H1 (cell line): Measurements from ENCODE around the gene DSP. TPM values are rescaled to one million over a fixed set of nuclear protein-coding genes. Genes with fewer than 3 reads are reported as not detected.

Experiments used
- CTCF ChIA-PET: fragments of 300-600 bp; sonication (Branson Sonifier 250); formaldehyde crosslinking; loops from one replicate; lab custom pipeline; 2021; ENCODE audit not compliant: partially characterized antibody; lab: Charles Lee
- POLR2A ChIA-PET: fragments of 300-600 bp; sonication (Branson Sonifier 250); formaldehyde crosslinking; loops from one replicate; lab custom pipeline; 2021; ENCODE audit warnings: inconsistent platforms; ENCODE audit not compliant: partially characterized antibody; lab: Charles Lee
- DNase-seq, 2 experiments: peaks; one replicate each; pipeline versions ENCODE4 v3.0.0 to v3.0.0-alpha.2; 2010 to 2022; ENCODE audit warnings: low spot score in 2 of 2, low read depth in 1 of 2, mixed read lengths in 1 of 2
- FAIRE-seq: peaks from 2 replicates; lab custom pipeline; 2011; peaks lifted over from hg19 to GRCh38; lab: Jason Lieb, UNC
- H2AFZ ChIP-seq: 2 replicates; pipeline ENCODE4 v1.8.1; 2012; ENCODE audit warnings: low read length, inconsistent platforms
- H2AK5ac ChIP-seq: 2 replicates; pipeline ENCODE4 v1.6.1; 2013; ENCODE audit warnings: low read depth, low read length
- H2BK120ac ChIP-seq: replicated peaks from 2 replicates; pipeline ENCODE3; 2013; ENCODE audit warnings: low read depth, low read length, inconsistent platforms
- H2BK12ac ChIP-seq: 2 replicates; pipeline ENCODE4 v1.6.1; 2013; ENCODE audit warnings: low read depth, low read length
- H2BK15ac ChIP-seq: 2 replicates; pipeline ENCODE4 v1.6.1; 2013; ENCODE audit warnings: low read length
- H2BK20ac ChIP-seq: 2 replicates; pipeline ENCODE4 v1.6.1; 2013; ENCODE audit warnings: low read length
- H2BK5ac ChIP-seq: 2 replicates; pipeline ENCODE4 v1.6.1; 2013; ENCODE audit warnings: low read depth, low read length
- H3K14ac ChIP-seq: 2 replicates; pipeline ENCODE4 v1.6.1; 2013; ENCODE audit warnings: inconsistent platforms; ENCODE audit not compliant: insufficient read length
- H3K18ac ChIP-seq: 2 replicates; pipeline ENCODE4 v1.6.1; 2013; ENCODE audit warnings: low read length; ENCODE audit errors: extremely low read depth
- H3K23ac ChIP-seq: 2 replicates; pipeline ENCODE4 v1.6.1; 2013; ENCODE audit warnings: inconsistent platforms; ENCODE audit not compliant: insufficient read length
- H3K23me2 ChIP-seq: 2 replicates; pipeline ENCODE4 v1.6.1; 2013; ENCODE audit warnings: low read depth, low read length
- H3K27ac ChIP-seq: 2 replicates; pipeline ENCODE4 v1.6.1; 2011; ENCODE audit warnings: low read depth, low read length, inconsistent platforms
- H3K27me3 ChIP-seq, 4 experiments: replicated peaks in 1 of 4; 1 replicate in 1 of 4; 2 replicates in 3 of 4; pipeline versions ENCODE4 v1.6.1 to v1.8.1; 2011 to 2013; ENCODE audit warnings: low read length in 3 of 4, mild to moderate bottlenecking in 3 of 4, inconsistent platforms in 2 of 4, mixed read lengths in 2 of 4, moderate library complexity in 1 of 4; ENCODE audit not compliant: control insufficient read depth in 3 of 4, insufficient read depth in 3 of 4; ENCODE audit errors: extremely low read depth in 1 of 4
- H3K36me3 ChIP-seq, 4 experiments: 2 replicates each; pipeline versions ENCODE4 v1.6.1 to v1.8.1; 2011 to 2013; ENCODE audit warnings: mild to moderate bottlenecking in 4 of 4, low read length in 3 of 4, moderate library complexity in 2 of 4, control low read depth in 1 of 4, inconsistent platforms in 1 of 4; ENCODE audit not compliant: insufficient read depth in 4 of 4, control insufficient read depth in 2 of 4
- H3K4ac ChIP-seq: replicated peaks from 2 replicates; pipeline ENCODE3; 2013; ENCODE audit warnings: low read length, low read depth, mixed read lengths, inconsistent platforms; ENCODE audit not compliant: insufficient read length
- H3K4me1 ChIP-seq, 4 experiments: replicated peaks in 1 of 4; 1 replicate in 1 of 4; 2 replicates in 3 of 4; pipeline versions ENCODE4 v1.6.1 to v1.8.1; 2011 to 2013; ENCODE audit warnings: low read length in 3 of 4, inconsistent platforms in 2 of 4, mixed read lengths in 1 of 4; ENCODE audit not compliant: insufficient read depth in 4 of 4, control insufficient read depth in 3 of 4
- H3K4me2 ChIP-seq, 2 experiments: 2 replicates each; pipeline versions ENCODE4 v1.6.1 to v1.8.1; 2011 to 2013; ENCODE audit warnings: low read depth in 2 of 2, low read length in 2 of 2, control low read depth in 1 of 2, inconsistent platforms in 1 of 2, mild to moderate bottlenecking in 1 of 2; ENCODE audit not compliant: insufficient read depth in 1 of 2
- H3K4me3 ChIP-seq, 4 experiments: fragments of 200-600, 300-600 bp in 1 of 4; sonication (generic), shearing (Covaris generic), sonication (Bioruptor Twin) in 1 of 4; 2 replicates each; pipeline versions ENCODE4 v1.5.1 to v1.8.1; 2011 to 2016; ENCODE audit warnings: low read length in 4 of 4, low read depth in 3 of 4, control low read depth in 2 of 4, inconsistent platforms in 2 of 4, mild to moderate bottlenecking in 2 of 4, mixed read lengths in 1 of 4, moderate library complexity in 1 of 4; ENCODE audit not compliant: insufficient read depth in 2 of 4; ENCODE audit errors: extremely low read depth in 1 of 4
- H3K56ac ChIP-seq: replicated peaks from 2 replicates; pipeline ENCODE3; 2013; ENCODE audit warnings: low read depth, mild to moderate bottlenecking, mixed read lengths, low read length, inconsistent platforms; ENCODE audit not compliant: insufficient read length
- H3K79me1 ChIP-seq: 2 replicates; pipeline ENCODE4 v1.6.1; 2013; ENCODE audit warnings: low read depth, low read length, control low read depth
- H3K79me2 ChIP-seq, 2 experiments: 2 replicates each; pipeline versions ENCODE4 v1.6.1 to v1.8.1; 2012 to 2013; ENCODE audit warnings: low read length in 2 of 2, mild to moderate bottlenecking in 2 of 2, inconsistent platforms in 1 of 2; ENCODE audit not compliant: insufficient read depth in 2 of 2, control insufficient read depth in 1 of 2
- H3K9ac ChIP-seq, 4 experiments: replicated peaks in 1 of 4; 1 replicate in 1 of 4; 2 replicates in 3 of 4; pipeline versions ENCODE4 v1.6.1 to v1.8.1; 2011 to 2013; ENCODE audit warnings: low read depth in 3 of 4, low read length in 3 of 4, control low read depth in 2 of 4, mild to moderate bottlenecking in 2 of 4, moderate library complexity in 2 of 4, inconsistent platforms in 1 of 4; ENCODE audit errors: extremely low read depth in 1 of 4
- H3K9me3 ChIP-seq, 2 experiments: 2 replicates each; pipeline versions ENCODE4 v1.6.1 to v1.8.1; 2012 to 2013; ENCODE audit warnings: mild to moderate bottlenecking in 2 of 2, moderate library complexity in 2 of 2, control low read depth in 1 of 2, inconsistent platforms in 1 of 2, low read depth in 1 of 2, low read length in 1 of 2, mixed read lengths in 1 of 2; ENCODE audit not compliant: insufficient read depth in 2 of 2
- H4K20me1 ChIP-seq, 2 experiments: replicated peaks in 1 of 2; 2 replicates each; pipeline versions ENCODE3 to v1.8.1; 2011 to 2013; ENCODE audit warnings: inconsistent platforms in 2 of 2, low read length in 2 of 2, mild to moderate bottlenecking in 1 of 2; ENCODE audit not compliant: insufficient read depth in 2 of 2, control insufficient read depth in 1 of 2
- H4K5ac ChIP-seq: 2 replicates; pipeline ENCODE4 v1.6.1; 2013; ENCODE audit warnings: low read length, low read depth, mixed read lengths, inconsistent platforms; ENCODE audit not compliant: insufficient read length
- H4K8ac ChIP-seq: 2 replicates; pipeline ENCODE4 v1.8.0; 2013; ENCODE audit warnings: mild to moderate bottlenecking, moderate library complexity, low read length, inconsistent platforms; ENCODE audit not compliant: insufficient read depth; ENCODE audit errors: extremely low read depth
- H4K91ac ChIP-seq: replicated peaks from 2 replicates; pipeline ENCODE3; 2013; ENCODE audit warnings: low read length, mixed read lengths, inconsistent platforms; ENCODE audit not compliant: insufficient read length
- KDM5A ChIP-seq: fragments of 200-600 bp; IDR thresholded peaks from 2 replicates; pipeline ENCODE4 v1.7.1; 2012; ENCODE audit warnings: mild to moderate bottlenecking, low read length, inconsistent platforms, mixed read lengths
- WGBS, 2 experiments: shearing (Covaris generic) in 1 of 2; methylation state at CpG; one replicate each; pipeline versions ENCODE4 v1.1.6 to v1.1.7; 2013 to 2015; ENCODE audit warnings: low lambda C conversion rate in 2 of 2, mixed read lengths in 2 of 2, inconsistent platforms in 1 of 2, low coverage in 1 of 2, missing lambda C conversion rate in 1 of 2; ENCODE audit not compliant: insufficient replicate concordance in 2 of 2, insufficient coverage in 1 of 2, insufficient read length in 1 of 2; ENCODE audit errors: extremely low coverage in 1 of 2, missing lambda C conversion rate in 1 of 2; 5-methylcytosine and 5-hydroxymethylcytosine counted together
- polyA plus RNA-seq, 7 experiments: library from polyadenylated mRNA; depleted of rRNA in 3 of 7; stranded (reverse) in 5 of 7; unstranded in 2 of 7; fragments of >200 nt in 5 of 7; fragments of 200-250 nt in 2 of 7; gene quantifications; 1 replicate in 5 of 7; 2 replicates in 1 of 7; 4 replicates in 1 of 7; pipeline versions ENCODE4 v1.2.1 to v1.2.3, GENCODE V29; 2011 to 2013; ENCODE audit warnings: missing spikeins in 2 of 7, mixed read lengths in 2 of 7
- total RNA-seq: library from RNA; stranded (reverse); fragmentation: NEBNext Ultra II Directional; extraction: Animal tissue kit (Norgen Biotek cat#: 25700); gene quantifications from 2 replicates; pipeline ENCODE4 v1.2.1, GENCODE V29; 2021

The DSP gene
- total and polyA plus RNA-seq, 2 of the 8 experiments (the other 6 are each of a cell fraction or from before 2014, with no cell fraction given) = 14.3 to 48.5 TPM

GRCh38 chr6:7636151-7636550 is 94.7 kb downstream of the DSP start:
- no peak overlapping the region for H3K4me2 ChIP-seq
- FAIRE-seq (no peak), DNase-seq (no peak)
- no peak overlapping the region for H2AFZ ChIP-seq
- no peak overlapping the region for H2BK5ac ChIP-seq
- H3K79me1 ChIP-seq = no peaks in the 10 kb centered on the region
- H3K23me2 ChIP-seq = no peaks in the 10 kb centered on the region
- no peak overlapping the region for H3K18ac ChIP-seq
- no peaks in the 10 kb centered on the region for H3K27me3 ChIP-seq
- H2BK12ac ChIP-seq = no peak overlapping the region
- H4K91ac ChIP-seq = no peak overlapping the region
- no peak overlapping the region for H2AK5ac ChIP-seq
- no peak for TF ChIP-seq KDM5A
- no peak overlapping the region for H3K4me3 ChIP-seq
- H3K23ac ChIP-seq = no peak overlapping the region
- H4K8ac ChIP-seq = no peak overlapping the region
- WGBS, 2 experiments = 92% methylated on average over 1 of the region's 1 CpG; no CpG with 5 or more reads in 1 of the 2 experiments
- H4K20me1 ChIP-seq = no peaks in the 10 kb centered on the region
- H2BK15ac ChIP-seq = no peak overlapping the region
- no peak overlapping the region for H3K14ac ChIP-seq
- no peak overlapping the region for H2BK120ac ChIP-seq
- no peak overlapping the region for H3K9ac ChIP-seq
- H3K4me1 ChIP-seq = no peaks in the 10 kb centered on the region
- no peaks in the 10 kb centered on the region for H3K36me3 ChIP-seq
- H3K9me3 ChIP-seq = peaks cover 0 to 4% of the 10 kb centered on the region in 2 experiments; a peak in 1 of 4 replicates
- H3K79me2 ChIP-seq = no peaks in the 10 kb centered on the region
- CTCF ChIA-PET = interaction anchor here (0.9 kb wide), 1 partner anchor 20 kb away, joined by 3 read pairs; no protein-coding TSS in a partner anchor
- POLR2A ChIA-PET = no interaction called here
- no peak overlapping the region for H4K5ac ChIP-seq
- H3K56ac ChIP-seq = no peak overlapping the region
- H2BK20ac ChIP-seq = no peak overlapping the region
- H3K4ac ChIP-seq = no peak overlapping the region
- H3K27ac ChIP-seq = no peak overlapping the region

Other genes starting within 250 kb of the DSP start
- 98.9 and 117 TPM in 2 replicates for gene SSR1, start 228.5 kb upstream of the DSP start, total RNA-seq
- gene SSR1, start 228.5 kb upstream of the DSP start, polyA plus RNA-seq (2011; rRNA removed) = 15.4 and 26.6 TPM in 2 replicates
- 0.09 TPM in 1 of 2 replicates, not detected in the other for gene CAGE1, start 151.9 kb upstream of the DSP start, total RNA-seq
- 0.02 TPM in 1 of 2 replicates, not detected in the other for gene CAGE1, start 151.9 kb upstream of the DSP start, polyA plus RNA-seq (2011; rRNA removed)
- 26.2 and 26.9 TPM in 2 replicates for gene RIOK1, start 151.9 kb upstream of the DSP start, total RNA-seq
- gene RIOK1, start 151.9 kb upstream of the DSP start, polyA plus RNA-seq (2011; rRNA removed) = 10.1 and 11.8 TPM in 2 replicates
- 20.5 and 21.0 TPM in 2 replicates for gene SNRNP48, start 48.5 kb downstream of the DSP start, total RNA-seq
- gene SNRNP48, start 48.5 kb downstream of the DSP start, polyA plus RNA-seq (2011; rRNA removed) = 4.3 and 7.7 TPM in 2 replicates
- gene BMP6, start 184.4 kb downstream of the DSP start, total RNA-seq = 1.8 and 2.1 TPM in 2 replicates
- 2.0 and 2.2 TPM in 2 replicates for gene BMP6, start 184.4 kb downstream of the DSP start, polyA plus RNA-seq (2011; rRNA removed)